Activated naive CD8-positive, alpha-beta T cell treated with anti-CD3 and anti-CD28 coated beads, Interleukin-2, amount 50 U/mL, for 16 hours (primary cell): ENCODE data around the gene TMCC3.
A peak's percentile ranks its signal among the peaks of the same experiment; 100 is the strongest.

Experiments
- DNase-seq: peaks from one replicate; pipeline ENCODE4 v3.0.0-alpha.2; 2020; ENCODE audit warnings: low read depth, low spot score

TMCC3 gene

GRCh38 chr12:94535510-94535921 lies 114.8 kb downstream of the TMCC3 start:
- DNase-seq: no peak

- no peak for DNase-seq
Observed at GRCh38 chr12:94534774-94535509, 115.4 kb downstream of the TMCC3 start.

- DNase-seq: no peak
Observed at GRCh38 chr12:94534278-94534677, 116.1 kb downstream of the TMCC3 start.

- DNase-seq: peak; percentile 54
Observed at GRCh38 chr12:94532490-94533422, 117.6 kb downstream of the TMCC3 start.

- DNase-seq: no peak
Observed at GRCh38 chr12:94531196-94531720, 119.1 kb downstream of the TMCC3 start.

- DNase-seq: no peak
Observed at GRCh38 chr12:94525951-94526350, 124.4 kb downstream of the TMCC3 start.
